KBM-7 (cell line): ENCODE measurements around the gene PLAAT2.
"Not testable (repeated sequence)": the region's sequence is repeated elsewhere in the genome, so short reads cannot be mapped to it uniquely, and the experiment has no call there.

Experiments
- DNase-seq: peaks from one replicate; pipeline ENCODE4 v3.0.0-alpha.2; 2015
- in situ Hi-C: fragments of 300-500 bp; cut with MboI; formaldehyde crosslinking; loops from 2 replicates; pipeline ENCODE4 v1.14.3; 2020; ENCODE audit warnings: low sequenced_read_pairs, low pct_unique_long_range_greater_than_20kb, mixed read lengths

Gene PLAAT2

DNA sequence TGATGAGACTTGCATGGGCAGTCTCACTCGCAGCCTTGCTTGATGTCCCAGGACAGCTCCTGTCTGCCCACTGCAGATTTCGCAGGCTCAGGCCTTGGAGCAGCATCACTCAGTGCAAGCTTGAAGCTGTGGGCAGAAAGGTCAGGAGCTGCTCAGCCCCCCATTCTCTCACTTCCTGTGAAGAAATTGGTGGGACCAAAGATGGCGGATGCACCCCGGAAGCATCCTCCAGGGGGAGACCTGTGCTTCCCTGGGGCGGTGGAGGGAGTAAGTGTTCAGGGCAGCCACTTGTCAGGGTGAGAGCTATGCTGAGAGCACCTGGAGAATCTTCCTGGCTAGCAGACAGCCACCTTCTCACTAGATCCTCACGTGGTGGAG lies 11.3 kb downstream of the PLAAT2 start:
- in situ Hi-C loops: no loop called here
- no peak for DNase-seq

DNA sequence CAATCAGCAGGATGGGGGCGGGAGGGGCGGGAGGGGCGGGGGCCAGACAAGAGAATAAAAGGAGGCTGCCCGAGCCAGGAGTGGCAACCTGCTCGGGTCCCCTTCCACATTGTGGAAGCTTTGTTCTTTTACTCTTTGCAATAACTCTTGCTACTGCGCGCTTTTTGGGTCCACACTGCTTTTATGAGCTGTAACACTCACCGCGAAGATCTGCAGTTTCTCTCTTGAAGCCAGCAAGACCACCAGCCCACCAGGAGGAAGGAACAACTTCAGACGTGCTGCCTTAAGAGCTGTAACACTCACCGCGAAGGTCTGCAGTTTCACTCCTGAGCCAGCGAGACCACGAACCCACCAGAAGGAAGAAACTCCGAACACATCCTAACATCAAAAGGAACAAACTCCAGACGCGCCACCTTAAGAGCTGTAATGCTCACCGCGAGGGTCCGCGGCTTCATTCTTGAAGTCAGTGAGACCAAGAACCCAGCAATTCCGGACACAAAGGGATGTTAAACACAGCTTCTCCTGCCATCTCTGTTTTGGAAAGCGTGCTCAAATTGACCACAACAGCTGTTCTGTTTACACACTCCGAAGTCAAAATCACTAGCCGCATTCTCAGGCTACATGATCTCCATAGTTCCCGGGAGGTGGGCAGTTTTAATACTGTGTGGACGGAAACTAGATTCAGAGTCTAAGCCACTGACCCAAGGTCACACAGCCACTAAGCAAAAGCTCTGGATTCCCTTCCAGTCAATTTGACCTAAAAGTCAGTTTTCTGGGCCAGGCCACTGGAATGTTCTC lies 11.9 kb downstream of the PLAAT2 start:
- in situ Hi-C loops: no loop called here
- DNase-seq: no peak

DNA sequence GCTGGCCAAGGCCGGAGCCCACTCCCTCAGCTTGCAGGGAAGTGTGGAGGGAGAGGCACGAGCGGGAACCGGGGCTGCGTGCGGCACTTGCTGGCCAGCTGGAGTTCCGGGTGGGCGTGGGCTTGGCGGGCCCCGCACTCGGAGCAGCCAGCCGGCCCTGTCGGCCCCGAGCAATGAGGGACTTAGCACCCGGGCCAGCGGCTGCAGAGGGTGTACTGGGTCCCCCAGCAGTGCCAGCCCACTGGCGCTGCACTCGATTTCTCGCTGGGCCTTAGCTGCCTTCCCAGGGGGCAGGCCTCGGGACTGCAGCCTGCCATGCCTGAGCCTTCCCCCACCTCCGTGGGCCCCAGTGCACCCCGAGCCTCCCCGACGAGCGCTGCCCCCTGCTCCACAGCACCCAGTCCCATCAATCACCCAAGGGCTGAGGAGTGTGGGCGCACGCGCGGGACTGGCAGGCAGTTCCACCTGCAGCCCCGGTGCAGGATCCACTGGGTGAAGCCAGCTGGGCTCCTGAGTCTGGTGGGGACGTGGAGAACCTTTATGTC lies 13.0 kb downstream of the PLAAT2 start:
- in situ Hi-C loops, DNase-seq: not testable (repeated sequence)

DNA sequence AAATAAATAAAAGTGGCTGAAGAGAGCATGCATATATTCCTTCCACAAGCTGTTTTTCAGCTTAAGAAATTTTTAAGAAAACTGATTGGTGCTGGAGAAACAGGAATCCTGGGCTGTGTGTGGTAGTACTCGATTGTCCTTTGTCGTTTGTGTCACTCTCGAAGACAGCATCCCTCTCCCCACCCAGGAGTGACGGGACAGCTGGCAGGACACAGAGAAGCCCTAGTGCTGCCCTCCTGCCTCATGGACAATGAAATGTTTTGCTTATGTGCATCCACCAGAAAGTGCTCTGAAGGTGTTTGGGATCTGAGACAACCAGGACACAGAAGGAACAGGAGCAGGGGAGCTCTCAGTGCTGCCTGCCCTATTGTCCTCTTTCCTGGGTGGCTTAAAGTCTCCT lies 13.8 kb downstream of the PLAAT2 start:
- DNase-seq: no peak
- in situ Hi-C loops: no loop called here

DNA sequence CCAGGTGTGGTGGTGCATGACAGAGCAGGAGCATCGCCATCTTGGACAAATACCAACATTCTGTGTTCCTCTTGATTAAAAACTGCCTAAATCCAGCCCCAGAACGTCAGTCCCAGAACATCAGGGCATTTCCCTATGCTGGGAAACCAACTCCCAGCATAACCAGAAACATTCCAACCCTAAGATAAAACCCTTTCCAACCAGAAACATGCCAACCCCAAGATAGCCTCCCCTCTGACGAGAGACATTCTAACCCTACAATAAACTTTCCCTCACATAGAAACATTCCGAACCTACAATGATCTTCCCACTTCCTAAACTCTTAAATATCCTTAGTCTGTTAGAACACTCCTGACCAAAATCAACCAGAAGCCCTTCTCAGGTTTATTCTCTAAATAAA lies 15.0 kb downstream of the PLAAT2 start:
- DNase-seq: no peak
- in situ Hi-C loops: no loop called here

DNA sequence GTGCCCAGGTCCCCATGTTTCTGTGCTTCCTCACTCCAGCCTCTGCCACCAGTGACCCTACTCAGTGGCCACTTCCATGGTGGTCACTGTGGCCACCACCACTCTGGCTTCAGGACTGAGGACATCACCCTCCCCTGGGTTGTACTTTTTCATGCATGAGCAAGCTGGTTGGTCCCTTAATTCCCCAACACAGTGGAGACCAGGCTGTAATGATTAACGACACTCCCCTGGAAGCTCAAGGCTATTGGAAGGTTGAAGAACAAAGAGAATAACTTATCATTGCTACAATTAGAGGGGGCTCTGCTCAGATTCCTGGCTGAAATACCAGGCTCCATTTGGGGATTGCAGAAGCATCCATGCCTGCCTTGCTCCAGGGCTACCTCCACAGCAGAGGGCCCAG lies 16.1 kb downstream of the PLAAT2 start:
- DNase-seq: no peak
- in situ Hi-C loops: no loop called here

DNA sequence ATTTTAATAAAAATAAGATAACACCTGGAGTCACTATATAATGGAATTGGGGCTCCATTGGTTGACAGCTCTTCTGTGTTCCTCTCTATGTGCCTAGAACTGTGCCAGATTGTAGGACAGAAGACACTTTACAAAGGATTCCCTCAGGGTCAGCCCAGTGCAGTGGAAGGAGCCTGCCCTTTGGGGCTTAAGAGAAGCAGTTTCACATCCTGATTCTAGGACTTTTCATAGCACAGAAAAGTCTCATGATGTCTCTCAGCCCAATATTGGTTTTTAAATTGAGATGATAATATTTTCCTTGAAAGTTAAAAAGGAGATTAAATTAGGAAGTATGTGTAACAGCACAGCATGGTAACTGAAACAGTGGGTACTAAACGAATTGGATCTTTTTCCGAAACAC lies 19.5 kb downstream of the PLAAT2 start:
- in situ Hi-C loops: no loop called here
- no peak for DNase-seq

DNA sequence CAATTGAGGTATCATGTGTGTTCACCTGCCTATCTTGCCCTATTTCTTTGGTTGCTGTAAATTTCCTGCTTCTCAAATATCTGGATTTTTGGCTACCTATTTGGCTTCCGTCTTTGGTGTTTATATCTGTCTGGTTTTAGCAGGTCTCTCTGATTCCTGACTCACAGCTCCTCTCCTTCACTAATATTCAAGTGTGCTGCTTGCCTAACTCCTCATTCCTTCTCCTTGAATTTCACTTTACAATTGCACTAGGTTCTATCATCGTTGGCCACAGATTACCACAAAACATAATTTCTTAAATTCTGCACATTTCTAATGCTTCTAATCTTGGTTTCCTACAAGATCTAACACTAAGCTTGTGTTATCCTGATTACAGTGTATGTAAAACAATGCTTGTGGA lies 20.7 kb downstream of the PLAAT2 start:
- in situ Hi-C loops, DNase-seq: not testable (repeated sequence)

DNA sequence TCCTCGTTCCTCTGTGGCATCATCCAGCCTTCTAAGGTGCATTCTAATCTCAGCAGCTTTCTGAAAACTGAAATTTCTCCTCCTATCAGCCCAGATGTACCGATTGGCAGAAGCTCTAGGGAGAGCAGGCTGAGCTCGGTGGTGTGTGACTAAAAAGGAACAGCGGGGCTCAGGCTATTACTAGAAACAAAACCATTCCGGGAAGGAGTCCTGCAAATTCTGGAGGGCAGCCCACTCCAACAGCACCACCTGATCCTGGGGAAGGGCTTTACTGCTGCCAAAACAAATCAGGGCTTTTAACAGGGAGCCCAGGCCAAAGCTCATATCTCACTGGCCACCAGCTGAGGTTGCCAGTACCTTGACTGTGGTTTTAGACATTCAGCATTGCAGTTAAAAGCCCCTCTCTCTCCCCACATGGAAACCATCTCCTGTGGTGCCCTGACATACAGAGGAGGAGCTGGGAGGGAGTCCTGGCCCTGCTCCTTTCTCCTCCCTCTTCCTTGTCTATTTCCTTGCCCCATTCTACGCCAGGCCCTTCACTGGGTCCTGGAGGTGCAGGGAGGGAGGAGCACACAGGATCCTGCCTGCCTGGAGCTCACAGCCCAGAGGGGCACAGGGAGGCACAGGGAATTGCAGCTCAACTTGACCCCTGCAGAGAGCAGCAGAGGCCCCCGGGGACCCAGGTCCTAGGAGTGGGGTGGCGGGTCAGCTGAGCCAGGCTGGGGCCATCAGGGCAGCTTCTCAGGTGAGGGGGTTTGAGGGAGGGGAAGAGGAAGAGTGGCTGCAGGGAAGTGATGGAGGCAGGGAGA lies 25.7 kb downstream of the PLAAT2 start:
- in situ Hi-C loops: no loop called here
- DNase-seq: no peak

DNA sequence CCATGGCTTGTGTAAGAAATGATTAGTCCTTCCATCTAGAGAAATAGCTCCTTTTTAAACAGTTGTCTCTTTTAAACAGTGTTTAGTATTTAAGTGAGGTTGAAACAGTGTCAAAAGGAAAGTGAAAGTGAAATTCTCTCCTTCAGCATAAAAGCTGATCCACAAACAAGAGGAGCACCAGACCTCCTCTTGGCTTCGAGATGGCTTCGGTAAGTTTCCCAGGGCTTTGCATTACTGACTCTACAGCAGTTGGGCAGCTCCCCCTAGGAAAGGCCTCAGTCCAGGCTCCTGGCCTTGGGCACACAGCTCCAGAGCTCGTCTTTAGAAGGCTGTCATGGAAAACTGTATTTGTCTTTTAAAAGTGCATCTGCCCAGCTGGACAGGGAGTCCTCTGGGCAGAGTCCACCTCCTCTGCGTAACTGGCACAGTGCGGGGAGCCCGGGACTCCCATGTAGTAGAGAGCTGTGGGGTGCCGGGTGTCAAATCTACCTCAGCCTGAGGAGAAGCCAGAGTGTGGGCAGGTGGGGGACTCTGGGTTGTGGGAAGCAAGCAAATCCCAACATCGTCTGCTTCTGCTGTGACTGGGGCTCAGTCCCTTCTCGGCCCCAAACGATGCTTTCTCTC lies 26.4 kb downstream of the PLAAT2 start, which contains the start of gene PLAAT4:
PLAAT4 (plus strand) TSS at position 140 of the 624 bp plus-strand sequence; CDS start at position 201, 61 bp downstream.
- no peak for DNase-seq
- in situ Hi-C loops: no loop called here

DNA sequence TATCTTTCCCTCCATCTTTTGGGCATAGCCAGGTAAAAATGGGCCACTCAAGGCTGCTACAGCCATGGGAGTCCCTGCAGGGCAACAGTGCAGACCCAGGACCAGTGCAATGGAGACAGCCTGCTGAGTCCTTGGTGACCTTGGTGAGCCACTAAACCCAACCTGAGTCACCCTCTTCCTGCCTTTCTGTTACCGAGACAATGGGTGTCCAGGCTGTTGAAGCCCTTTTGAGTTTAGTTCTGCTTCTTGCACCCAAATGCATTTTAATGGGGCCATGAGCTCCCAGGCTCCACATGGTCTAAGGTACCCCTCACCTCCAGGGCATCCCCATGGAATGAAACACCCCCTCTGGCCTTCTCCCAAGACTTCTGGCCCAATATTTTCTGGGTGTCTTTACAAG lies 27.4 kb downstream of the PLAAT2 start:
- in situ Hi-C loops: no loop called here
- no peak for DNase-seq

DNA sequence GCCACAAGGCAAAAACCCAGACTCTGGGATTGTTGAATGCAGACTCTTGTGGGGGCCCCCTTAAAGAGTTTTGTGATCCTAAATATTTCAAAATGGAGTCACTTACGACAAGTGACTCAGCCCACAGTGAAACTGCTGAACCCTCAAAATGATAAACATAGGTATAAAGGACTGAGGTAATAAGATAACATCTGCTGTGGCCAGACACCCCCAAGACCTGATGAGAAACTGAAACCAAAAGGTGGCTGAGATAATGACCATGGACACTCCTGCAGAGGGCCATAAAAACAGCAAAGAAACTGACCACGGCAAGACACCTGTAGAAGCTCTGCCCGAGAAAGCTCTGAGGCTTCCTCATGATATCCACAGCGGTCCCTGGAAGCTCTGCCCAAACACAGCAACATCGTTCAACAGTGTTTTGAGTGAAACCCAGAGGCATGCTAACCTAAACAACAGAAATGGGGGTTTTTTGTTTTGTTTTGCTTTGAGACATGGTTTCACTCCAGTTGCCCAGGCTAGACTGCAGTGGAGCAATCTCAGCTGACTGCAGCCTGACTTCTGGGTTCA lies 28.2 kb downstream of the PLAAT2 start:
- DNase-seq: no peak
- in situ Hi-C loops: no loop called here

DNA sequence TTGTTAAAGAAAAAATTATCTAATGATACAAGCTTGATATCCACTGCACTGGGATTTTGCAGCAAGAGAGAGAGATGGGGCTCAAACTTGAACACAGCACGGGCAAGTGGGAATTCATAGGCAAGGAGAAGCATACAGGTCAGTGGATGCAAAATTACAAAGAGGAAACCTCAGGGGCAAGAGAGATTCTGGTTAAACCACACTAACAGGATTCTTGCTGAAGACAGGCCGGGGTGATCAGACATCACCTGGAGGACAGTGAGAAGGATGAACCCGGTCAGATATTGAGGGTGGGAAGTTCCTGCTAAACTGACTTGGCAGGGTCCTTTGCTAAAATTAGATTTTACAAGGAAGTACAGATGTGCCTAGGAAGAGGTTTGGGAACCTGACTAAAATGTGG lies 29.1 kb downstream of the PLAAT2 start:
- in situ Hi-C loops: no loop called here
- DNase-seq: no peak

DNA sequence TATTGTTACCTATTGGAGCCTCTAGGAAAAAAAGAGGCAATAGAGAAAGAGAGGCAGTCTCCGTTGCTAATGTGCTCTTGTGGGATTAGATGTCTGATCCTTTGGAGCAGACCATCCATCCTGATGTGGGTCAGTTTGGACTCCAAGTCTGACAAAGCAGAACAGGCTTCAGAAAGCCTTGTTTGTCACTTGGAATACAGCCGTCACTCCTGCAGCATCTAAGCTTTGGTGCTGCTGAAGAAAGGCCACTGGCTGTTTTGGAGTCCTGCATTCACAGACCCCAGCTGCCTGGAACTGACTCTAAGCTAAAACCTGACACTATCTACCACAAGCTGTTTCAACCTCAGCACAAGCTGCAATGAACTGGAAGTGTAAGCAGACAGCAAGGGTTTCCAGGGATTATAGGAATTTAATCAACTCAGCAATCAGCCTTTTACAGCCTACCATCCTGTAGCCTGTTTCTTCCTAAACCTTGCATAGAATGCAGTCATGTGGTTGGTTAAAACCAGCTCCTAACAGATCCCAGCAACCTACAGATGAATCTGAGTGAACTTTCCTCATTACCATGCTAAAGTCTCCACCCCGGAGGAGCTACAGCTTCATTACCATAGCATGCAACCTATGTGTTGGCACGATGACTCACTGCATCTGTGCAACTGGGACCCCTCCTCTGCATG lies 30.2 kb downstream of the PLAAT2 start:
- in situ Hi-C loops: no loop called here
- DNase-seq: no peak

DNA sequence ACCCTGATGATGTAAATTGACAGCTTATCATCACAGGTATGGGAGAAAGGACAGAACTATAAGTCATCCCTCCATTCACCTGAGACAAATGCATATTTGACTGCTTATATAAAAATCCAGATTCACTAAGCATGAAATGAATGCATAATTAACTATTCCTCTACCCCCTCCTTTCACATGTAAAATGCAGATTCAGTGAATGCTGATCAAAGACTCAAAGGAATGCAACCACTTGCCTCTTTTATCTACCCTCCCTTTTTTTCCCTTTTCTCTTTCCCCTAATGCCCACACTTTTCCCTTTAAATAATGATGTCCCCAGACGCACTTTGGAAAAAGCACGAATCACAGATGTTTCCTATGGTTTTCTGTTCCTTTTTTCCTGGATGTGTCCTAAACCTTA lies 31.1 kb downstream of the PLAAT2 start:
- in situ Hi-C loops: no loop called here
- DNase-seq: no peak

DNA sequence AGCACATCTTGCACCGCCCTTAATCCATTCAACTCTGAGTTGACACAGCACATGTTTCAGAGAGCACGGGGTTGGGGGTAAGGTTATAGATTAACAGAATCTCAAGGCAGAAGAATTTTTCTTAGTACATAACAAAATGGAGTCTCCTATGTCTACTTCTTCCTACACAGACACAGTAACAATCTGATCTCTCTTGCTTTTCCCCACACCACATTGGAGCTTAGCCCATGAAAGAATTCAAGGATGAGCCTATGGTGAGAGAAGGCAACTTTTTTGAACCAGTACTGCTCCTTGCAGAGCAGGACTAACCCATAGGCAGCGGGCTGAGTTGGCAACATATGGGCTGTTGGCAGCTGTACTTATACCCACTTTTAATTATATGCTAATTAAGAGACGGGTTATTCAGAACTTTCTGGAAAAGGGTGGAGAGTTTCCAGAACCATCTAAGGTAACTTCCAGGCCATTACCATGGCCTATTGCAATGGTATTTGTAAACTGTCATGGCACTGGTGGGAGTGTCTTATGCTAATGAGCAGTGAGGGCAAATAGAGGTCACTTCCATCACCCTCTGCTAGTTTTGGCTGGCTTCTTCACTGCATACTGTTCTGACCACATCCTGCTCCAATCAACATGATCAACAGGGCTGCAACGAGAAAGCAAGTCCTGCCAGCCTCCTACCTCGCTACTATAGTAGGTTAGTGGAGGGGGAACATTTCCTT lies 31.9 kb downstream of the PLAAT2 start:
- DNase-seq: peak; percentile 49
- in situ Hi-C loops: not testable (repeated sequence)

DNA sequence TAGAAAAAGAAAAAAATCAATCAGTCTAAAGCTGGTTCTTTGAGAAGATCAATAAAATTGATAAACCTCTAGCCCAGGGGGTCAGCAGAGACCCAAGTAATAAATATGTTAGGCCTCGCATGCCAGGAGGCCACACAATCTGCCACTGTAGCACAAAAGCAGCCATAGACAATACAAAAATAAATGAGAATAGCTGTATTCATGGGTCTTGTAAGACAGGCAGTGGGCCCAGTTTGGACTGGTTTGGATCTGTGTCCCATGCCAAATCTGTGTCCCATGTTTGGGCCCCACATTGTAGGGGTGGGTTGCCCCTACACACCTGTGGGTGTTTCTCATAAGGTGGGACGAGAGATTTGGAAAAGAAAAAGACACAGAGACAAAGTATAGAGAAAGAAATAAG lies 33.2 kb downstream of the PLAAT2 start:
- in situ Hi-C loops: no loop called here
- no peak for DNase-seq

DNA sequence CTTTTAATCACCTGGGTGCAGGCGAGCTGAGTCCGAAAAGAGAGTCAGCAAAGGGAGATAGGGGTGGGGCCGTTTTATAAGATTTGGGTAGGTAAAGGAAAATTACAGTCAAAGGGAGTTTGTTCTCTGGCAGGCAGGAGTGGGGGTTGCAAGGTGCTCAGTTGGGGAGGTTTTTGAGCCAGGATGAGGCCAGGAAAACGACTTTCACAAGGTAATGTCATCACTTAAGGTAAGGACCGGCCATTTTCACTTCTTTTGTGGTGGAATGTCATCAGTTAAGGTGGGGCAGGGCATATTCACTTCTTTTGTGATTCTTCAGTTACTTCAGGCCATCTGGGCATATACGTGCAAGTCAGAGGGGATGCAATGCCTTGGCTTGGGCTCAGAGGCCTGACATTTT lies 33.8 kb downstream of the PLAAT2 start:
- in situ Hi-C loops, DNase-seq: not testable (repeated sequence)
